NK-92 treated with Interleukin-12 subunit alpha and Interleukin-12 subunit beta, amount 100 ng/mL, for 24 hours (cell line): ENCODE data around the gene CYP2S1.
"Not testable (repeated sequence)": the region's sequence is repeated elsewhere in the genome, so short reads cannot be mapped to it uniquely, and the experiment has no call there.

Experiments used
- DNase-seq: peaks from one replicate; lab custom pipeline; 2025; lab: John Stamatoyannopoulos, UW

Gene CYP2S1

GRCh38 chr19:41226874-41227390 lies 33.9 kb downstream of the CYP2S1 start:
- no peak for DNase-seq

DNA sequence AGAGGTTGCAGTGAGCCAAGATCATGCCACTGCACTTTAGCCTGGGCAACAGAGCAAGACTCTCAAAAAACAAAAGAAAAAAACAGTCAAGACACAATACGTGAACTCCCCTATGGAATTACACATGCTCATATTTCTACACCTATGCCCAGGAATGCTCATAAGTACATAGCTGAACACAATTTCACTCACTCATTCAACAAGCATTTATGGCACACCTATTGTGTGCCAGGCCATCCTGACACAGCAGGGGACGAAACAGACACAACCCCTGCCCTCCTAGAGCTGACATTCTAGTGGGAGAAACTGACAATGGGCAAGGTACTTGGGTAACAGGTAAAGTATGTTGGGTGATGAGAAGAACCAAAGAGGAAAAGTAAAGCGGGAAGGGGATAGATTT lies 35.5 kb downstream of the CYP2S1 start:
- no peak for DNase-seq

- not testable (repeated sequence) for DNase-seq
These were observed 36.3 kb downstream of the CYP2S1 start for GRCh38 chr19:41229338-41229737.

GRCh38 chr19:41230067-41230857 lies 37.2 kb downstream of the CYP2S1 start:
- no peak for DNase-seq

- DNase-seq, result no peak
These were observed 39.7 kb downstream of the CYP2S1 start for GRCh38 chr19:41232686-41233085.

DNA sequence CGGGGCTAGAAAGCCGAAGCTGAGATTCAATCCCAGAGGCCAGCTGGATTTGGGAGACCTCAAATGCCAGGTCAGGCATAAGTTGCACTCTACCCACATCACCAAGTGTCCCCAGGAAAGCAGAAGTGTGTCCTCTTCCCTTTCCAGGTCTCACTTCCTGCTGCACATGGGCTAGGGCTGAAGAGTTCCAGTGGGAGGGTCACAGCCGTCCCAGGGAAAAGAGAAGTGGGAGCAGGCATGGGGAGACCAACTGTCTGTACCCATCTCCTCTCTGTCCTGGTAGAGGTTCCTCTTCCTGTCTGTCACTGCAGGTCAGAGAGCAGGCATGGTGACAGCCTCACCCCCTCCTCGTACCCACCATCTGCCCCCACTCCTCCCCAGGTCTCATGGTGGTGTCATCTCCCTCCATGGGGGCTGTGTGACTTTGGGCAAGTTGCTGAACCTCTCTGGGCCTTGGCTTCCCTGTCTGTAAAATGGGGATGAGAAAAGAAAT lies 40.8 kb downstream of the CYP2S1 start:
- no peak for DNase-seq

GRCh38 chr19:41234512-41235168 lies 41.6 kb downstream of the CYP2S1 start:
- DNase-seq, result no peak

GRCh38 chr19:41235480-41235879 lies 42.5 kb downstream of the CYP2S1 start:
- DNase-seq, result no peak

GRCh38 chr19:41238244-41238643 lies 45.2 kb downstream of the CYP2S1 start:
- no peak for DNase-seq

GRCh38 chr19:41239363-41239762 lies 46.3 kb downstream of the CYP2S1 start:
- DNase-seq, result no peak

GRCh38 chr19:41239961-41240574 lies 47.0 kb downstream of the CYP2S1 start:
- no peak for DNase-seq

DNA sequence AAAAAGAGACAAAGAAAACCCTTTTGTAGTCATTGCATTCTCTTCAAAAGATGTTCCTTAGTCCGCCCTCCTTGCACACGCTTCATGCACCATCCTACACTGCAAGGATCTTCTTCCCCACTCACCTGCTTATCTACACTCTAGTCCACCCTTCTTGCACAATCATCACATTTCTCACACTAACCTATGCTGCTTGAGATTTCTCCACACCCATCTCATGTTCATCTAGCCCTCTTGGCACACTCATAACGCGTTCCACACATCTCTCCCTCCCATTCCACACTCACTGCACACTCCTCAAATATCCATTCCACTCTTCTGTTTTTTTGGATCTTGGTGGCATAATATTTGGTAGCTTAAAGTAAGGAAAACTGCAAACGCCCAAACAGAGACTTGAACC lies 48.8 kb downstream of the CYP2S1 start:
- no peak for DNase-seq

DNA sequence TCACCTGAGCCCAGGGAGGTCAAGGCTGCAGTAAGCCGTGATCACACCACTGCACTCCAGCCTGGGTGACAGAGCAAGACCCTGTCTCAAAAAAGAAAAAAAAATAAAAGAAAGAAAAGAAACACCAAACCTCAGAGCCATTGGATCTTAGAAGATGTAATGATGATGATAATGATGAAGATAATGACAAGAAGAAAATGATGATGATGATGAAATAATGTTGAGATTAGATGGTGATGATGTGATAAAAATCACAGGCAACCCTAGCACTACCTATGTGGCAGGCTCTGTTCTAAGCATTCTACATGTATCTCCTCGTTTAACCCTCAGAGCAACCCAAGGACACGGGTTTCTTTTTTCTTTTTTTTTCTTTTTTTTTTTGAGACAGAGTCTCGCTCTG lies 51.1 kb downstream of the CYP2S1 start:
- DNase-seq, result no peak

DNA sequence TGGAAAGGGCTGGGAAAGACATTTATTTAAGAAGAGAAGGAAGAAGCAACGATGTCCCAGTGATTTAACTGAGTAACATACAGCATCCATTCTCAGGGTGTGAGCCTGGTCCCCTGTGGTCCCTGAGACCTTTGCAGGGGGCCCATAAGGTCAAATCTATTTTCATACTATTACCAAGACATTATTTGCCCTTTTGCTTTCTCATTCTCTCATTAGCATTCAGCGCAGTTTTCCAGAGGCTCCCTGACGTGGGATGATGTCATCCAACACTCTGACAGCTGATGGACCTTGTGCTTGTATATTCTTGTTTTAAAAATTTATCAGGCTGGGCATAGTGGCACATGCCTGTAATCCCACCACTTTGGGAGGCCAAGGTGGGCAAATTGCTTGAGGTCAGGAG lies 52.8 kb downstream of the CYP2S1 start:
- no peak for DNase-seq

DNA sequence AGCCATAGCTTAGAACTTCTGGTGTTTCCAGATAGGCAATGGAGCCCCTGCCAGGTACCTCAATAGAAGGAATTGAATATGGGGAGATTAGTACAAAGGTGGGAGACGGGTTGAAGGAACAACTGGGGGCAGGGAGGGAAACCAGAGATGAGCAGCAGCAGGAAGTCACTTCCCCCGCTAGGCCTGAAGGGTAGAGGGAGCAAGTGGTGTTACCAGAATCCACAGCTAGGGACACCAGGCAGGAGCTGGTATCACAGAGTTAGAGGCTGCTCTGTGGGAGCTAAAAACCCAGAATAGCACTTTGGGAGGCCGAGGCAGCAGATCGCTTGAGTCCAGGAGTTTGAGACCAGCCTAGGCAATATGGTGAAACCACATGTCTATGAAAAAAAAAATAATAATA lies 55.9 kb downstream of the CYP2S1 start:
- DNase-seq, result no peak

GRCh38 chr19:41249707-41250423 lies 56.8 kb downstream of the CYP2S1 start:
- DNase-seq, result no peak

GRCh38 chr19:41253660-41254059 lies 60.6 kb downstream of the CYP2S1 start:
- DNase-seq, result no peak

DNA sequence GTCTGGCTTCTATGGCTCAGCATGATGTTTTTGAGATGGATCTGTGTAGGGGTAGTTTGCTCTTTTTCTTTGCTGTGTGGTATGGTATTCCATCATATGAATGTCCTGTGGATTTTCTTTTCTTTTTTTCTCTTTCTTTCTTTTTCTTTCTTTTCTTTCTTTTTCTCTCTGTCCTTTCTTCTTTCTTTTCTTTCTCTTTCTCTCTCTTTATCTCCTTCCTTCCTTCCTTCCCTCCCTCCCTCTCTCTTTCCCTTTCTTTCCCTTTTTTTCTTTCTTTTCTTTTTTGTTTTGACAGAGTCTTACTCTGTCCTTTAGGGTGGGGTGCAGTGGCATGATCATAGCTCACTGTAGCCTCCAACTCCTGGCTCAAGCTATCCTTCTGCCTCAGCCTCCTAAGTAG lies 62.2 kb downstream of the CYP2S1 start:
- DNase-seq, result no peak
